Body of pancreas (tissue), 4 donors: Measurements from ENCODE around the gene IQCF2.

Experiments
- POLR2A ChIP-seq, 3 donors: fragments of 450-650 bp; IDR thresholded peaks; one replicate each; pipeline ENCODE4 v1.6.1; 2016; ENCODE audit warnings: antibody characterized with exemption in 3 of 3, mild to moderate bottlenecking in 2 of 3
- TF ChIP-seq, protein P1 (sequence below), 7 experiments: fragments of 450-650 bp in 4 of 7; fragments of 200-600 bp in 3 of 7; sonication (generic) in 3 of 7; IDR thresholded peaks; one replicate each; pipeline ENCODE4 v1.5.1; 2016 to 2019; ENCODE audit warnings: antibody characterized with exemption in 7 of 7

- TF ChIP-seq, protein P1, sequence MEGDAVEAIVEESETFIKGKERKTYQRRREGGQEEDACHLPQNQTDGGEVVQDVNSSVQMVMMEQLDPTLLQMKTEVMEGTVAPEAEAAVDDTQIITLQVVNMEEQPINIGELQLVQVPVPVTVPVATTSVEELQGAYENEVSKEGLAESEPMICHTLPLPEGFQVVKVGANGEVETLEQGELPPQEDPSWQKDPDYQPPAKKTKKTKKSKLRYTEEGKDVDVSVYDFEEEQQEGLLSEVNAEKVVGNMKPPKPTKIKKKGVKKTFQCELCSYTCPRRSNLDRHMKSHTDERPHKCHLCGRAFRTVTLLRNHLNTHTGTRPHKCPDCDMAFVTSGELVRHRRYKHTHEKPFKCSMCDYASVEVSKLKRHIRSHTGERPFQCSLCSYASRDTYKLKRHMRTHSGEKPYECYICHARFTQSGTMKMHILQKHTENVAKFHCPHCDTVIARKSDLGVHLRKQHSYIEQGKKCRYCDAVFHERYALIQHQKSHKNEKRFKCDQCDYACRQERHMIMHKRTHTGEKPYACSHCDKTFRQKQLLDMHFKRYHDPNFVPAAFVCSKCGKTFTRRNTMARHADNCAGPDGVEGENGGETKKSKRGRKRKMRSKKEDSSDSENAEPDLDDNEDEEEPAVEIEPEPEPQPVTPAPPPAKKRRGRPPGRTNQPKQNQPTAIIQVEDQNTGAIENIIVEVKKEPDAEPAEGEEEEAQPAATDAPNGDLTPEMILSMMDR (IDR thresholded peaks at IDR 0.05): no peak
- no peak for TF ChIP-seq POLR2A (IDR thresholded peaks at IDR 0.05)
Observed at GRCh38 chr3:51874411-51874810, 13.0 kb downstream of the IQCF2 start.
